GM13976 (cell line): ENCODE results near the gene DNAH3.
"Not testable (repeated sequence)": the region's sequence is repeated elsewhere in the genome, so short reads cannot be mapped to it uniquely, and the experiment has no call there.

Experiments used
- DNase-seq: peaks from one replicate; pipeline ENCODE4 v3.0.0; 2012; ENCODE audit warnings: low spot score
- in situ Hi-C: fragments of 300-500 bp; cut with MboI; formaldehyde crosslinking; loops from one replicate; pipeline ENCODE4 v1.12.0; 2022; ENCODE audit warnings: low sequenced_read_pairs, mixed read lengths, inconsistent platforms; ENCODE audit not compliant: unreplicated experiment
- TF ChIP-seq, protein P1 (sequence below): IDR thresholded peaks from 2 replicates; pipeline ENCODE4 v1.5.1; 2012; ENCODE audit warnings: borderline replicate concordance, mild to moderate bottlenecking; ENCODE audit not compliant: insufficient read depth; ENCODE audit errors: extremely low read depth, missing control alignments, control extremely low read depth

DNAH3 gene

DNA sequence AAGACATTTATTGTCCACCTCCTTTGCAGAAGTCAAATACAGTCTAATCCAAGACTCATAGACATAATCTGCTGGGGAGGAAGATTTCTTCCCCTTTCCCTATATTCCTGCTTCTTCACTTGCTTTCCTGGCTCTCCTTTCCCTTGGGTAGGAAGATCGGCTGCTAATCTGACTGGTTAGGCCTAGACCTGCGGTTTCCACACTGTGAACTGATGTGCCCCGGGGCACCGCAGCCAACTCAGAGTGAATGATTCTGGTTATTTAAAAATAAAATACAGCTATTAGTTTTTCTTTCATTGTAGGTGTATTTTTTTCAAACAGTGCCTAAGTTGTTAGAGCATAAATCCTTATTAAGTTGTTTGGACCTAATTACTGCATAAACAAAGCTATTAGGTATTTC is 78.9 kb downstream of the DNAH3 start:
- in situ Hi-C loops = no loop called here
- TF ChIP-seq, protein P1, sequence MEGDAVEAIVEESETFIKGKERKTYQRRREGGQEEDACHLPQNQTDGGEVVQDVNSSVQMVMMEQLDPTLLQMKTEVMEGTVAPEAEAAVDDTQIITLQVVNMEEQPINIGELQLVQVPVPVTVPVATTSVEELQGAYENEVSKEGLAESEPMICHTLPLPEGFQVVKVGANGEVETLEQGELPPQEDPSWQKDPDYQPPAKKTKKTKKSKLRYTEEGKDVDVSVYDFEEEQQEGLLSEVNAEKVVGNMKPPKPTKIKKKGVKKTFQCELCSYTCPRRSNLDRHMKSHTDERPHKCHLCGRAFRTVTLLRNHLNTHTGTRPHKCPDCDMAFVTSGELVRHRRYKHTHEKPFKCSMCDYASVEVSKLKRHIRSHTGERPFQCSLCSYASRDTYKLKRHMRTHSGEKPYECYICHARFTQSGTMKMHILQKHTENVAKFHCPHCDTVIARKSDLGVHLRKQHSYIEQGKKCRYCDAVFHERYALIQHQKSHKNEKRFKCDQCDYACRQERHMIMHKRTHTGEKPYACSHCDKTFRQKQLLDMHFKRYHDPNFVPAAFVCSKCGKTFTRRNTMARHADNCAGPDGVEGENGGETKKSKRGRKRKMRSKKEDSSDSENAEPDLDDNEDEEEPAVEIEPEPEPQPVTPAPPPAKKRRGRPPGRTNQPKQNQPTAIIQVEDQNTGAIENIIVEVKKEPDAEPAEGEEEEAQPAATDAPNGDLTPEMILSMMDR = no peak

DNA sequence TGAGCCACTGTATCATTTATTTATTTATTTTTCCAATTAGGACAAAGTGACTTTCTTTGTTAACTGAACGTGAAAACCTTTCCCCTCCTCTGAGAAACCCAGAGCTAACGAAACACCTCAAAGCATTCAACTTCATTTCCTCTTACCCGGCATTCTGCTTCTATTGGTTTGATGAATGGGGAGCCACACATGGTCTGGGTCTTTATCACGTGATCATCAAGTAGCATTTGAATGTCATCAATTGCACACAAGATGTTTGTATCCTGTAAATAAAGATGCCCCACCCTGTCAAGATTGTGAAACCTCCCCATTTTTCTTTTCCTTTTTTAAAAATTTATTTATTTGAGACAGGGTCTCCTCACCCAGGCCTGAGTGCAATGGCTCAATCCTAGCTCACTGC is 80.1 kb downstream of the DNAH3 start:
- in situ Hi-C loops = no loop called here
- TF ChIP-seq, protein P1 = no peak
- no peak for DNase-seq

More for the DNA sequence above, 78.9 kb downstream of the DNAH3 start:
- DNase-seq = no peak

DNA sequence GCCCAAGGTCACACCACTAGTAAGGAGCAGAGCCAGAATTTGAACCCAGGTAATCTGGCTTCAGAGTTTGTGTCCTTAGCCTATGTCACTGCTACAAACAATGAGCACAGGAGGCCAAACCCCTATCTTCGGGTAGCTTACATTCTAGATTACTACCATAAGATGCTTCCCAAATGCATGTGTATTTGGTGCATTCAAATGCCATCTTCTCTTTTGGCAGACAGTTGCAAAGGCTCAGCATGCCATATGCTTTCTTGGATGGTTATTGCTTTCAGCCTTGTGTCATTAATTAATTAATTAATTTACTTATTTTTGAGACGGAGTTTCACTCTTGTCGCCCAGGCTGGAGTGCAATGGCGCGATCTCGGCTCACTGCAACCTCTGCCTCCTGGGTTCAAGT is 80.7 kb downstream of the DNAH3 start:
- in situ Hi-C loops = no loop called here
- no peak for DNase-seq
- TF ChIP-seq, protein P1 = no peak

DNA sequence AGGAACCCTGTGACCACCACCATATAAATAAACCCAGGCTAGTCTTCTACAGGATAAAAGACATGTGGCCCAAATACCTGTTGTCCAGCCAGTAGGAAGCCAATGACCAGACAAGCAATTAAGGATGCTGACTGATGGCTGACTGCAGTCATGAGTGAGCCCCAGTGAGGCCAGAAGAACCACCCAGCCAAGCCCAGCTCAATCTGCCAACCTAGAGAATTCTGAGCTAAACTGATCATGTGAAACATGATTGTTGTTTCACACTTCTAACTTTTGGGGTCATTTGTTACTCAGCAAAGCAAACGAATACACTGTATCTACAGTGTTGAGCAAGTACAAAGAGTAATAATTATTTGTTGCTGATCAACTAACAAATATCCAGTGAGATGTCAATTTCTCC is 86.4 kb downstream of the DNAH3 start:
- in situ Hi-C loops = no loop called here
- TF ChIP-seq, protein P1 = no peak
- DNase-seq = no peak

DNA sequence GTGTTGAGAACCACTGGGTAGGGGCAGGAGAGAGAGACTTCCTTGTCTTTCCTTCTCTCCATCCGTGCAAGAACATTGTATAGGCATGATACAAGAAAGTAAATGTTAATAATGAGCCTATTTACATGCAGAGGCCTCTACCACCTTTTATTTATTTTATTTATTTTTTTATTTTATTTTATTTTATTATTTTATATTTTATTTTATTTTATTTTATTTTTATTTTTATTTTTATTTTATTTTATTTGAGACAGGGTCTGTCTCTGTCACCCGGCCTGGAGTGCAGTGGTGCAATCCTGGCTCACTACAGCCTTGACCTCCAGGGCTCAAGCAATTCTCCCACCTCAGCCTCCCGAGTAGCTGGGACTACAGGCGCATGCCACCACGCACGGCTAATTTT is 87.3 kb downstream of the DNAH3 start:
- DNase-seq, in situ Hi-C loops: not testable (repeated sequence)

DNA sequence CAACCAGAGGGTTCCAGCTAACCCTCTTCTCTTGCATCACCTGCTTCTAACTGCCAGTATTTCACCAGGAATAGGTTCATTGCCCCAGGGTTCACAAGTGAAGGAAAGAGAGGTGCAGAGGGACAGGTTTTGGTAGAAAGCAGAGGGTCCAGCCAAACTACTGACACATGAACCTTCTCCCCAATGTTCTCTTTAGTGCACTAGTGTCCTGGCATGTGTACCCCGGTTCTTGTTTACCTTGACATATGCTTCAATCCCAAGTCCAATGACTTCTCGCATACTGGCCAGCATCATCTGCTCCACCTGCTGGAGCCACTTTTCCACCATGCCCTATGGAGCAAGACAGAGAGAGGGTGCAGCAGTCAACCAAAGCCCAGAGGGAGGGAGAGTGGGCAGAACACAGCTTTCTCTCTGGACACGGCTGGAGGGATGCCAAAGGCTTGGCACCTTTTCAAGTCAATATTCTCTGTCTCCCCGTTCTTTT is 90.6 kb downstream of the DNAH3 start:
- in situ Hi-C loops = no loop called here
- TF ChIP-seq, protein P1 = no peak
- DNase-seq = no peak

DNA sequence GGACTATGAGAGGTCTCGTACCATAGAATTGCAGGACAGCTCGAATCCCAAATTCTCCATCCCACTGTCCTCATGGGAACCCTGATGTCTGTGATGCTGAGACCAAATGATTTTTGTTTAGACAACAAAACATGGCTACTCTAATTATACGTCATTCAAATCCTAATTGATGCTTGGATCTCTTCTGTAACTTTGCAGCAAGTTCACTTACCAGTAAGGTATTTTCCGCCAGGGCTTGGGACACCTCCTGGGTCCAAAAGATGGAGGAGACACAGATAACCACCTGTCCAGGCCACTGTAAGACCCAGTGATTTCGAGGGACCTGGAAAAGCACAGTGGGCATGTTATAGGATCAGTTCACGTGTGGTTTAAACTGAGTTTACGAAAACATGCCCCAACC is 92.8 kb downstream of the DNAH3 start:
- DNase-seq = no peak
- in situ Hi-C loops = no loop called here
- TF ChIP-seq, protein P1 = no peak

DNA sequence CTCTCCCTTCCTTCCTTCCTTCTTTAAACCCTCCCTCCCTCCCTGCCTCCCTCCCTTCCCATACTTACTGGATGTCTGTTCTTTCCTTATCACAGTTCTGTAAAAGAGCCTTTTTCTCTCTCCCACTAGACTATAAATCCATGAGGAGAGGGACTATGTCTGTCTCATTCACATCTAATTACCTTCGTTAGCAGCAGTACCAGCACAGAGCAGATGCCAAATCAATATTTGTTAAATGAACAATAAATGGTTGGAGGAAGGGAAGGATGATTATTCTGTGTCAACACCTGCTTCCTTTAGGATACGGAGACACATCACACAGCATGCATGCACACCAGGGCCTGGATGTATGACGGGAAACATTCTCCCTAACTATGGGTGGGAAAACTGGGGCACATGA is 94.2 kb downstream of the DNAH3 start:
- in situ Hi-C loops = no loop called here
- TF ChIP-seq, protein P1 = no peak
- DNase-seq = no peak

DNA sequence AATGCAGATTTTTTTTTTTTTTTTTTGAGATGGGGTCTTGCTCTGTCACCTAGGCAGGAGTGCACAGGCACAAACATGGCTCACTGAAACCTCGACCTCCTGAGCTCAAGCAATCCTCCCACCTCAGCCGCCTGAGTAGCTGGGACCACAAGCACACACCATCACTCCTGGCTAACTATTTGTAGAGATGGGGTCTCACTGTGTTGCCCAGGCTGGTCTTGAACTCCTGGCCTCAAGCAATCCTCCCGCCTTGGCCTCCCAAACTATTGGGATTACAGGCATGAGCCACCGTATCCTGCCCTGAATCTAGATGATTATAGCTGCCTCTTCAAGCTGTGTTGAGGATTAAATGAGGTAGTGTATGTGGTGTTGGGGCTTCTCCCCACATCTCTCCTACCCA is 94.9 kb downstream of the DNAH3 start:
- in situ Hi-C loops, DNase-seq: not testable (repeated sequence)
